T-helper 1 cell (primary cell): ENCODE results near the gene SPNS2.

Experiments
- DNase-seq, 5 donors: peaks; one replicate each; pipeline ENCODE4 v3.0.0-alpha.2; 2012 to 2020

The SPNS2 gene

GRCh38 chr17:4520894-4521600 lies 22.4 kb downstream of the SPNS2 start:
- DNase-seq: no peak

DNA sequence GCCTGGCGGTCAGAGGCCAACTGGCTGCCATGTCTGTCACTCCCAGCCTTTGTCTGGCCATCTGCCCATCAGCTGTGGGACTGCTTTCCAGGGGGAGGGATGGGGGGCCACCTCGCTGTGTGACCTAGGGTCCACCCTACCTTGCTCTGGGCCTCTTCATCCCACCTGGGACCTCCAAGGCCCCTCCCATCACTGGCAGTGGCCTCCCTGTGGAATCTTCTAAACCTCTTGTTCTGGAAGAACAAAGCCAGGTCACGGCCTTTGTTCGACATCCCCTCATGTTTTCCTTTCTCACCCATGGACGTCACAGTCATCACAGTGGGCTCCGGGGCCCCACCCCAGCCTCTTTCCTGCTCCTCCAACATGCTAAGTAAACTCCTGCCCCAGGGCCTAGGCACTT lies 24.0 kb downstream of the SPNS2 start:
- no peak for DNase-seq

GRCh38 chr17:4523946-4524345 lies 25.3 kb downstream of the SPNS2 start:
- DNase-seq: no peak

- no peak for DNase-seq
Measured at GRCh38 chr17:4525691-4526397, 27.2 kb downstream of the SPNS2 start.

GRCh38 chr17:4527134-4527533 lies 28.5 kb downstream of the SPNS2 start:
- DNase-seq: no peak

GRCh38 chr17:4527566-4528125 lies 29.0 kb downstream of the SPNS2 start:
- no peak for DNase-seq

DNA sequence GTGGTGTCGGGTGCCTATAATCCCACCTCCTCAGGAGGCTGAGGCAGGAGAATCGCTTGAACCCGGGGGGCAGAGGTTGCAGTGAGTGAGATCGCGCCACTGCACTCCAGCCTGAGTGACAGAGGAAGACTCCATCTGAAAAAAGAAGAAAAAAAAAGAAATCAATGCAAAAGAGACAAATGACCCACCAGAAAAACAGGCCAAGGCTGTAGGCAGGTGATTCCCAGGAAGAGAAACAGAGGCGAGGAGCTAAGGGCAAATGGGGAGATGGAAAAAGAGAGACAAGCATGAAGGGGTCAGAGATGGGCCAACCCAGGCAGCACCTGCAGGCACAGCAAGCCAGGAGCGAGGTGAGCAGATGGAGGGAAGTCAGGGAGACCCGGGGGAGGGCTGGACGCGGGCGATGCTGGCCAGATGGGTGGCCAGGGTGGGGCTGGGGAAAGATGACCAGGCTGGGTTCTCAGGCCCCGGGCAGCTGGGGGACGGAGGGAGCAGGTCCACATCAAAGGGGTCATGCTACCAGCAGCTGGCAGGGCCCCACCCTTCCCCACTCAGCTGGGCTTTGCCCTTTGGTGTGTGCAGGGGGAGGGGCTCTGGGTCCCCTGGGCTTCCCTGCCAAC lies 31.0 kb downstream of the SPNS2 start:
- no peak for DNase-seq

GRCh38 chr17:4530799-4531730 lies 32.4 kb downstream of the SPNS2 start:
- DNase-seq: no peak

GRCh38 chr17:4531988-4532736 lies 33.5 kb downstream of the SPNS2 start:
- DNase-seq: no peak

DNA sequence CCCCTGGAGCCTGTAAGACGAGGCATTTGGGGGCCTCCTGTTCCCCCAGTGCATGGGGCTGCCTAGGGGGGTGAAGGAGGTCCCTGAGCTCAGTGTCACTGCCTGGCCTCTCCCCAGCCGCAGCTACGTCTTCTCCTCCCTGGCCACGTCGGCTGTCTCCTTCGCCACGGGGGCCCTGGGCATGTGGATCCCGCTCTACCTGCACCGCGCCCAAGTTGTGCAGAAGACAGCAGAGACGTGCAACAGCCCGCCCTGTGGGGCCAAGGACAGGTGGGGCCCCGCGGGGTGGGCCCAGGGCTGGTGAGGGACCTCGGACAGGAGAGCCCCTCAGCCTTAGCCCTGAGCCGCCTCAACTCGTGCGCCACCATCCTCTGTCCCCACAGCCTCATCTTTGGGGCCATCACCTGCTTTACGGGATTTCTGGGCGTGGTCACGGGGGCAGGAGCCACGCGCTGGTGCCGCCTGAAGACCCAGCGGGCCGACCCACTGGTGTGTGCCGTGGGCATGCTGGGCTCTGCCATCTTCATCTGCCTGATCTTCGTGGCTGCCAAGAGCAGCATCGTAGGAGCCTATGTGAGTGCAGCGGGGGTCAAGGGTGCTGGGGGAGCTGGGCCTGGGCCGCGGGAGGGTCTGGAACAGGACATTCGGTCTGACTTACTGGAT lies 34.3 kb downstream of the SPNS2 start:
- no peak for DNase-seq

GRCh38 chr17:4533523-4534504 lies 35.1 kb downstream of the SPNS2 start:
- DNase-seq: no peak

DNA sequence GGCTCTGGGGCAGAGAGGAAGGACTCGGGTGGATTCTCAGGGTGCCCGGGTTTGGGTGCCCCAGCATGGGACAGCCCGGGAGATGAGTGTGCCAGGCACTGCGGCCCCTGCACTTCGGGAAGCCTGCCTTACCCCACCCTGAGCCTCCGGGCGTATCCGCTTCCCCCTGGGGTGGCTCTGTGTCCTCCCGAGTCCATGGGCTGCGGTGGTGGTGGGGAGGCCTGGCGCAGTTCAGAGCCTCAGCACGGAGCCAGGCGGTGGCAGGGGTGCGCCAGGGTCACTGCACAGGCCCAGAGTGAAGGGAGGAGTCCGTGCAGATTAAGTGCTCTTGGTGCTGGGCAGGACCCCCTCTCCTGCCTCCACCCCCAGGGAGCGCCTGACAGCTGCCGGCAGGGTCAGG lies 35.8 kb downstream of the SPNS2 start:
- no peak for DNase-seq

- DNase-seq: no peak
Measured at GRCh38 chr17:4534928-4535666, 36.4 kb downstream of the SPNS2 start.

DNA sequence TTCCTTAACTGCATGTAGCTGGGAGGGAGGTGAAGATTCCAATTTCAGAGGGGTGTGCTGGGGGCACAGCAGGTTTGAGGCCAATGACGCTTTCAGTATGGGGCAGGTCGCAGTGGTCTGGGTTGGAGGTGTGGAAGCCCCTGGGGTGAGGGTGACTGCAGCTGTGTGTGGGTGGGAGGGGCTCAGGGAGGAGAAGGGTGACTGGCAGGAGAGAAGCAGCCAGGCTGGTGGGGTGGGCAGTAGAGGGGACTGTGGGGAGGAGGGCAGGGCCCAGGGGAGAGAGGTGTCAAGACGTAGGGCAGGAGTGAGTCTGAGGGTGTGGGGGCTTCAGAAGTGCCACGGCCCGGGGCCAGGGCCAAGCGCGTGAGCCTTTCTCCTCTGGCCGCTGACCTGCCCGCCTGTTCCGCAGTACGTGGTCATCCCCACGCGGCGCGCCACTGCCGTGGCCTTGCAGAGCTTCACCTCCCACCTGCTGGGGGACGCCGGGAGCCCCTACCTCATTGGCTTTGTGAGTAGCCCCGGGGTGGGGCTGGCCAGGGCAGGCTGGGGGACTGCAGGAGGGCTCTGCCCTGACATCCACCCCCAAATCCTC lies 37.1 kb downstream of the SPNS2 start:
- no peak for DNase-seq

DNA sequence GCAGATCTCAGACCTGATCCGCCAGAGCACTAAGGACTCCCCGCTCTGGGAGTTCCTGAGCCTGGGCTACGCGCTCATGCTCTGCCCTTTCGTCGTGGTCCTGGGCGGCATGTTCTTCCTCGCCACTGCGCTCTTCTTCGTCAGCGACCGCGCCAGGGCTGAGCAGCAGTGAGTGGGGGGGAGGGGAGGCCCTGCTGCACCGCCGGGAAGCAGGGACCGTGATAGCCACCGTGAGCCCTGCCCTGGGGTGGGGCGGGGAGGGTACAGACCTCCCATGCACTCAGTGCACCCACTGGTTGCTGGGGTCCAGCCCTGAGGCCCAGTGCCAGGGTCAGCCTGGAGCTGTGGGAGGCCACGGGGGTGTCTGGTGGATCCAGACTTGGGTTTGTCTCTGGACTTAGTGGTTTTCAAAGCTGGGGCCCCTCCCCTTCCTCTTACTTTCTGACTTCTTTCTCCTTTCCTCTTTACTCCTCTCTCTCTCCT lies 37.6 kb downstream of the SPNS2 start:
- DNase-seq: no peak

GRCh38 chr17:4536742-4537411 lies 38.2 kb downstream of the SPNS2 start:
- no peak for DNase-seq

GRCh38 chr17:4537451-4538235 lies 39.0 kb downstream of the SPNS2 start:
- no peak for DNase-seq
